Liver (tissue), 9 donors: ENCODE results near the gene OXCT1. TPM values are rescaled to one million over a fixed set of nuclear protein-coding genes. Genes with fewer than 3 reads are reported as not detected.

ENCODE experiments used
- DNase-seq: peaks from one replicate; pipeline ENCODE4 v3.0.0-alpha.2; 2017; ENCODE audit warnings: low spot score
- H3K27ac ChIP-seq, 2 donors: one replicate each; pipeline ENCODE4 v1.7.0; 2013; ENCODE audit warnings: inconsistent platforms in 2 of 2, low read length in 2 of 2, control low read depth in 1 of 2, low read depth in 1 of 2, mild to moderate bottlenecking in 1 of 2
- H3K27me3 ChIP-seq, 4 donors: one replicate each; pipeline versions ENCODE4 v1.6.1 to v1.7.0; 2013; ENCODE audit warnings: low read length in 3 of 4, inconsistent platforms in 1 of 4, mild to moderate bottlenecking in 1 of 4, moderate library complexity in 1 of 4; ENCODE audit not compliant: control insufficient read depth in 4 of 4, insufficient read depth in 4 of 4
- H3K36me3 ChIP-seq, 4 donors: one replicate each; pipeline versions ENCODE4 v1.6.1 to v1.7.0; 2013; ENCODE audit warnings: low read length in 3 of 4, mild to moderate bottlenecking in 3 of 4, low read depth in 1 of 4, moderate library complexity in 1 of 4; ENCODE audit not compliant: control insufficient read depth in 4 of 4, insufficient read depth in 3 of 4
- H3K4me1 ChIP-seq, 4 donors: one replicate each; pipeline versions ENCODE4 v1.6.1 to v1.7.0; 2013; ENCODE audit warnings: low read length in 3 of 4, mild to moderate bottlenecking in 3 of 4, moderate library complexity in 1 of 4; ENCODE audit not compliant: control insufficient read depth in 4 of 4, insufficient read depth in 4 of 4
- H3K4me3 ChIP-seq, 3 donors: one replicate each; pipeline versions ENCODE4 v1.6.1 to v1.7.0; 2013; ENCODE audit warnings: low read length in 3 of 3, control low read depth in 1 of 3, low read depth in 1 of 3, mild to moderate bottlenecking in 1 of 3
- H3K9ac ChIP-seq, 2 donors: one replicate each; pipeline ENCODE4 v1.7.0; 2013; ENCODE audit warnings: low read length in 2 of 2, mild to moderate bottlenecking in 2 of 2, moderate library complexity in 2 of 2, control low read depth in 1 of 2, low read depth in 1 of 2
- H3K9me3 ChIP-seq, 4 donors: one replicate each; pipeline versions ENCODE4 v1.6.1 to v1.7.0; 2013; ENCODE audit warnings: low read length in 3 of 4; ENCODE audit not compliant: control insufficient read depth in 4 of 4
- ATF3 ChIP-seq: IDR thresholded peaks from 2 replicates; pipeline ENCODE4 v1.6.1; 2016; ENCODE audit warnings: antibody characterized with exemption
- CTCF ChIP-seq: fragments of 150-350 bp; IDR thresholded peaks from 2 replicates; pipeline ENCODE4 v1.5.1; 2017; ENCODE audit warnings: improper control_type of control experiment, low read depth, low read length; ENCODE audit not compliant: missing input control
- EGR1 ChIP-seq, 2 donors: IDR thresholded peaks; 2 replicates each; pipeline ENCODE4 v1.6.1; 2016 to 2018; ENCODE audit warnings: antibody characterized with exemption in 2 of 2, low read depth in 2 of 2
- FOXA1 ChIP-seq: IDR thresholded peaks from 2 replicates; pipeline ENCODE4 v1.6.1; 2016; ENCODE audit warnings: antibody characterized with exemption
- FOXA2 ChIP-seq: IDR thresholded peaks from 2 replicates; pipeline ENCODE4 v1.6.1; 2016; ENCODE audit warnings: antibody characterized with exemption
- GABPA ChIP-seq, 2 donors: IDR thresholded peaks in 1 of 2; conservative IDR thresholded peaks in 1 of 2; 2 replicates each; pipeline ENCODE4 v1.6.1; 2016; ENCODE audit warnings: antibody characterized with exemption in 2 of 2, mild to moderate bottlenecking in 1 of 2, moderate library complexity in 1 of 2
- HNF4A ChIP-seq, 2 donors: conservative IDR thresholded peaks; 2 replicates each; pipeline ENCODE4 v1.6.1; 2016; ENCODE audit warnings: antibody characterized with exemption in 2 of 2, mild to moderate bottlenecking in 2 of 2
- HNF4G ChIP-seq: IDR thresholded peaks from 2 replicates; pipeline ENCODE4 v1.6.1; 2016; ENCODE audit warnings: antibody characterized with exemption
- JUND ChIP-seq, 2 donors: IDR thresholded peaks; 2 replicates each; pipeline ENCODE4 v1.6.1; 2016; ENCODE audit warnings: antibody characterized with exemption in 2 of 2
- MAX ChIP-seq: IDR thresholded peaks from 2 replicates; pipeline ENCODE4 v1.6.1; 2016; ENCODE audit warnings: antibody characterized with exemption
- NR2F2 ChIP-seq: IDR thresholded peaks from 2 replicates; pipeline ENCODE4 v1.6.1; 2016; ENCODE audit warnings: antibody characterized with exemption
- RAD21 ChIP-seq, 2 donors: IDR thresholded peaks; 2 replicates each; pipeline ENCODE4 v1.6.1; 2016; ENCODE audit warnings: antibody characterized with exemption in 2 of 2, mild to moderate bottlenecking in 2 of 2
- REST ChIP-seq: IDR thresholded peaks from 2 replicates; pipeline ENCODE4 v1.6.1; 2016; ENCODE audit warnings: antibody characterized with exemption, mild to moderate bottlenecking
- RXRA ChIP-seq, 2 donors: IDR thresholded peaks; 2 replicates each; pipeline ENCODE4 v1.6.1; 2017 to 2018; ENCODE audit warnings: antibody characterized with exemption in 2 of 2, mild to moderate bottlenecking in 1 of 2
- SP1 ChIP-seq: IDR thresholded peaks from 2 replicates; pipeline ENCODE4 v1.6.1; 2018; ENCODE audit warnings: antibody characterized with exemption, mild to moderate bottlenecking
- TAF1 ChIP-seq: conservative IDR thresholded peaks from 2 replicates; pipeline ENCODE4 v1.6.1; 2016; ENCODE audit warnings: antibody characterized with exemption, mild to moderate bottlenecking
- YY1 ChIP-seq: IDR thresholded peaks from 2 replicates; pipeline ENCODE4 v1.6.1; 2016; ENCODE audit warnings: antibody characterized with exemption, mild to moderate bottlenecking
- ZBTB33 ChIP-seq: IDR thresholded peaks from 2 replicates; pipeline ENCODE4 v1.6.1; 2016; ENCODE audit warnings: antibody characterized with exemption
- WGBS: extraction: QIAGEN DNeasy Blood & Tissue Kit; methylation state at CpG from one replicate; pipeline ENCODE4 v1.1.7; 2013; 5-methylcytosine and 5-hydroxymethylcytosine counted together
- polyA plus RNA-seq, 2 donors: library from polyadenylated mRNA; stranded (reverse) in 1 of 2; unstranded in 1 of 2; fragments of 200-250 nt in 1 of 2; fragments of >200 nt in 1 of 2; fragmentation: Nextera tagmentation in 1 of 2; extraction: Ambion mirVana in 1 of 2; gene quantifications; one replicate each; pipeline versions ENCODE4 v1.2.1 to v1.2.3, GENCODE V29; 2013 to 2015
- total RNA-seq, 2 donors: library from RNA; depleted of rRNA; stranded (reverse); fragments of >200 nt; gene quantifications; one replicate each; pipeline ENCODE4 v1.2.3, GENCODE V29; 2014
- donor health status: healthy.
- donor health status: healthy.
- donor health status: healthy.
- donor health status: healthy.
- donor health status: healthy.

OXCT1 gene
- total and polyA plus RNA-seq, 4 donors: 0.72 to 10.7 (median 1.1) TPM

- WGBS: 80% methylated on average over 1 of the region's 1 CpG
- no peaks in the 10 kb centered on the region for H3K9me3 ChIP-seq
- no peaks in the 10 kb centered on the region for H3K4me1 ChIP-seq
- TF ChIP-seq HNF4A (conservative IDR thresholded peaks at IDR 0.05): no peak
- TF ChIP-seq HNF4G: no peak
- TF ChIP-seq RXRA (IDR thresholded peaks at IDR 0.05): no peak
- no peak for TF ChIP-seq MAX
- no peak for TF ChIP-seq SP1
- TF ChIP-seq FOXA2: no peak
- TF ChIP-seq GABPA (IDR thresholded peaks at IDR 0.05 in 1 of 2, conservative IDR thresholded peaks at IDR 0.05 in 1 of 2): no peak
- no peak for TF ChIP-seq TAF1
- no peaks in the 10 kb centered on the region for H3K27me3 ChIP-seq
- no peak for DNase-seq
- no peak overlapping the region for H3K4me3 ChIP-seq
- no peak overlapping the region for H3K9ac ChIP-seq
- no peak overlapping the region for H3K27ac ChIP-seq
- no peaks in the 10 kb centered on the region for H3K36me3 ChIP-seq
These were observed 30.0 kb downstream of the OXCT1 start for GRCh38 chr5:41840251-41840650.

- Histone ChIP-seq H3K9ac (no peak overlapping the region), H3K36me3 (no peaks in the 10 kb centered on the region), H3K9me3 (no peaks in the 10 kb centered on the region), H3K27me3 (no peaks in the 10 kb centered on the region), H3K4me3 (no peak overlapping the region), H3K27ac (no peak overlapping the region), H3K4me1 (no peaks in the 10 kb centered on the region)
- TF ChIP-seq FOXA1 (no peak), HNF4G (no peak), RAD21 (IDR thresholded peaks at IDR 0.05) (no peak), YY1 (no peak), NR2F2 (no peak), EGR1 (IDR thresholded peaks at IDR 0.05; ENCODE audit: low read depth in 2 of 2) (no peak), RXRA (IDR thresholded peaks at IDR 0.05) (no peak), REST (no peak), ATF3 (no peak), CTCF (no peak), ZBTB33 (no peak), HNF4A (conservative IDR thresholded peaks at IDR 0.05) (no peak), MAX (no peak), SP1 (no peak), FOXA2 (no peak), JUND (IDR thresholded peaks at IDR 0.05) (no peak)
- 99% methylated on average over 3 of the region's 3 CpGs for WGBS
- no peak for DNase-seq
These were observed 32.4 kb downstream of the OXCT1 start for GRCh38 chr5:41837793-41838192.
